Fibroblast of peridontal ligament (primary cell): ENCODE measurements around the gene CCL25.

ENCODE experiments used
- DNase-seq: peaks from one replicate; pipeline ENCODE4 v3.0.0-alpha.2; 2010; ENCODE audit errors: extremely low read depth

Gene CCL25

GRCh38 chr19:8109890-8110662 lies 57.5 kb downstream of the CCL25 start:
- DNase-seq: no peak

GRCh38 chr19:8110931-8111330 lies 58.4 kb downstream of the CCL25 start:
- no peak for DNase-seq

GRCh38 chr19:8111376-8111775 lies 58.8 kb downstream of the CCL25 start:
- DNase-seq: no peak
